H1 (cell line): Measurements from ENCODE around the gene RBM47. TPM values are rescaled to one million over a fixed set of nuclear protein-coding genes. Genes with fewer than 3 reads are reported as not detected.

Source experiments
- POU5F1 ChIP-seq: IDR thresholded peaks from 2 replicates; pipeline ENCODE4 v1.6.1; 2011; ENCODE audit warnings: low read depth, mild to moderate bottlenecking, low read length, moderate library complexity
- polyA plus RNA-seq, 7 experiments: library from polyadenylated mRNA; depleted of rRNA in 3 of 7; stranded (reverse) in 5 of 7; unstranded in 2 of 7; fragments of >200 nt in 5 of 7; fragments of 200-250 nt in 2 of 7; gene quantifications; 1 replicate in 5 of 7; 2 replicates in 1 of 7; 4 replicates in 1 of 7; pipeline versions ENCODE4 v1.2.1 to v1.2.3, GENCODE V29; 2011 to 2013; ENCODE audit warnings: missing spikeins in 2 of 7, mixed read lengths in 2 of 7
- total RNA-seq: library from RNA; stranded (reverse); fragmentation: NEBNext Ultra II Directional; extraction: Animal tissue kit (Norgen Biotek cat#: 25700); gene quantifications from 2 replicates; pipeline ENCODE4 v1.2.1, GENCODE V29; 2021

RBM47 gene
- total and polyA plus RNA-seq, 2 of the 8 experiments (the other 6 are each of a cell fraction or from before 2014, with no cell fraction given) = 42.8 to 78.9 TPM

GRCh38 chr4:40506066-40506465 is 123.6 kb downstream of the RBM47 start (continued):
- TF ChIP-seq POU5F1 = no peak
